GM12801 (cell line): ENCODE results near the gene YTHDF1.

Experiments
- TF ChIP-seq, protein P1 (sequence below): IDR thresholded peaks from one replicate; pipeline ENCODE4 v1.5.1; 2011; ENCODE audit warnings: control low read depth; ENCODE audit not compliant: insufficient read length; ENCODE audit errors: extremely low read depth

YTHDF1 gene

DNA sequence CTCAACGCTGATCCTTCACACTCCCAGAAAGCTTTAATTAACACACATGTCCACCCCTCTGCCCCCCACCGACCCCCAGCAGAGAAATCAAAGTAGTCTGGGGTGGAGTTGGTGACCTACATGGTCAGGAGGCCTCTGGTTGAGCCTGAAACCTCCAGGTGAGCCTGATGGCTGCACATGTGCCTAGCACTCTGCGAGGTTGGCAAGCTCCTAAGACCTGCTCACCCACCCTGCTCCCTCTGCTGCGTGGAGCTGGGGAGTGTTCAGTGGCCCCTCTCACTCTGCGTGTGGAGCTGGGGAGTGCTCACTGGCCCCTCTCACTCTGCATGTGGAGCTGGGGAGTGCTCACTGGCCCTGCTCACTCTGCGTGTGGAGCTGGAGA, 7.9 kb upstream of the YTHDF1 start:
- TF ChIP-seq, protein P1, sequence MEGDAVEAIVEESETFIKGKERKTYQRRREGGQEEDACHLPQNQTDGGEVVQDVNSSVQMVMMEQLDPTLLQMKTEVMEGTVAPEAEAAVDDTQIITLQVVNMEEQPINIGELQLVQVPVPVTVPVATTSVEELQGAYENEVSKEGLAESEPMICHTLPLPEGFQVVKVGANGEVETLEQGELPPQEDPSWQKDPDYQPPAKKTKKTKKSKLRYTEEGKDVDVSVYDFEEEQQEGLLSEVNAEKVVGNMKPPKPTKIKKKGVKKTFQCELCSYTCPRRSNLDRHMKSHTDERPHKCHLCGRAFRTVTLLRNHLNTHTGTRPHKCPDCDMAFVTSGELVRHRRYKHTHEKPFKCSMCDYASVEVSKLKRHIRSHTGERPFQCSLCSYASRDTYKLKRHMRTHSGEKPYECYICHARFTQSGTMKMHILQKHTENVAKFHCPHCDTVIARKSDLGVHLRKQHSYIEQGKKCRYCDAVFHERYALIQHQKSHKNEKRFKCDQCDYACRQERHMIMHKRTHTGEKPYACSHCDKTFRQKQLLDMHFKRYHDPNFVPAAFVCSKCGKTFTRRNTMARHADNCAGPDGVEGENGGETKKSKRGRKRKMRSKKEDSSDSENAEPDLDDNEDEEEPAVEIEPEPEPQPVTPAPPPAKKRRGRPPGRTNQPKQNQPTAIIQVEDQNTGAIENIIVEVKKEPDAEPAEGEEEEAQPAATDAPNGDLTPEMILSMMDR = no peak

DNA sequence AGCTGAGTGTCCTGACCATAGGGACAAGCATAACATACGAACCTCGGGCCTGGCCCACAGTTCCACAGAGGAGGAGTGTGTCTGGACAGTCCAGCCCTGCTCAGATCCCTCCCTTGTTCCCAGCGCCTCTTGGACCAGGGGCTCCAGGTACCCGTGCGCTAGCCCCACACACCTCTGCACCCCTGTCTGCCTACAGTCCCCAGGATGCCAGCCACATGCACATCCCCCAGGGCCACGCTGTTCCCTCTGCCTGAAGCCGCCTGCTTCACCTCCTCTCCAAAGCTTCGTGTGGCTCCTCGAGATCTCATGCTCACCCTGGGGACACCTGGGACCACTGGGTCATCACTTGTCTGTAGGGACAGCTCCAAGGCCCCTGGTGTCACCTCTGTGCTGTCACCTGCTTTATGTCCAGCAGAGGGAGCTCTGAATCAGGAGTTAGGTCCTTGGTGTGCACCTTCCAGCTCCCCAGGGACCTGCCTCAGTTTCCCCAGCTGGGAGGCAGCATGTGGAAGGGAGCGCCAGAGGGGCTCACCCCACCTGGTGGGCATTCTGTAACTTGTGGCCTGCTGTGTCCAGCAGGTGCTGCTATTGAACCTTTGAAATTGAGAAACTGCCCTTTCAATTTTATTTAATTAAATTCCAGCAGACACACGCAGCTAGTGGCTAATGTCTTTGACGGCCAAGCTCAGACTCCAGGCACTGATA, 7.3 kb upstream of the YTHDF1 start:
- TF ChIP-seq, protein P1 = no peak

DNA sequence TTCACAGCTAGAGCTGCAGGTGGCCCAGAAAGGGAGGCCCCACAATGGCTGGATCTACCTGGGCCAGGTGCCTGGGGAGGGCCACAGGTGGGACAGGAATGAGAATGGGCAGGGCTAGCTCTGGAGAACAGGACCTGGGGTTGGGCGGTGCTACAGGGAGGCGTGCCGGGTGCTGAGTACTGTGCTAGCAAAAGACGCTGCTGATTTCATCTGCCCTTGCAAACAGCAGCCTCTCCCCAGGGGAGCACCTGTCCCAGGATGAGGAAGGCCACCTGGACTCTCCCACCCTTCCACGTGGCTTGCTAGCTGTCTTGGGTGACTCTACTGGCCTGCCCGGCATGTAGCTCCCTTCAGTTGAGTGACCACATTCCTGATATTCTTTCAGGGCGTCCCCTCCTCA, 6.6 kb upstream of the YTHDF1 start:
- TF ChIP-seq, protein P1 = no peak

DNA sequence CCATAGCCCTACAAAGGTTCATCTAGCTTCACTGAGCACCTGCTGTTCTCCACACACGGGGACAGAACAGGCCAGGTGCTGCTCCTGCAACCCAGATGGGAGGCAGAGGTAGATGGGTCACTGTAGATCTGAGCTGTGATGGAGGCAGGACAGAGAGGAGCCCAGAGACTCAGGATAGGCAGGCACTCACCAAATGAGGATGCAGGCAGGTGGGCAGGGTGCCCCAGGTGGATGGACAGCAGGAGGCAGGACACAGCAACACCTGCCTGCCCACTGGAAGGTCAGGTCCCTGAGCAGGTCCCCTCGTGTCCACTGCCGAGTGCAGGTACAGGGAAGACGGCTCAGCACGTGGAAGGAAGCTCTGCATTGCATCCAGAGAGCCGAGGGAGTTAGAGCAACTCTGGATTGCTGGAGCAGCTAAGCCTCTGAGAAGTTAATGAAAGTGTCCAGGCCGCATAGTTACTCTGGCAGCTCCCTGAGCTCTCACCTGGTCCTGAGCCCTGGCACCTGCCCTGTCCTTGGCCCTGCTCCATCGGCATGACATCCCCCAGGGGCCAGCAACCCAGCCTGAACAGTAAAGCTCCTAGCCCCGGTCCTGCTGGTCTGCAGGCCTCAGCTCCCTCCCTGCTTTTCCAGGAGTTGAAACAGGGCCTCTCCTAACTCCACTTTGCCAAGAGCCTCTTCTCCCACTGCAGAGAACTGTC, 4.9 kb upstream of the YTHDF1 start:
- TF ChIP-seq, protein P1 = no peak

DNA sequence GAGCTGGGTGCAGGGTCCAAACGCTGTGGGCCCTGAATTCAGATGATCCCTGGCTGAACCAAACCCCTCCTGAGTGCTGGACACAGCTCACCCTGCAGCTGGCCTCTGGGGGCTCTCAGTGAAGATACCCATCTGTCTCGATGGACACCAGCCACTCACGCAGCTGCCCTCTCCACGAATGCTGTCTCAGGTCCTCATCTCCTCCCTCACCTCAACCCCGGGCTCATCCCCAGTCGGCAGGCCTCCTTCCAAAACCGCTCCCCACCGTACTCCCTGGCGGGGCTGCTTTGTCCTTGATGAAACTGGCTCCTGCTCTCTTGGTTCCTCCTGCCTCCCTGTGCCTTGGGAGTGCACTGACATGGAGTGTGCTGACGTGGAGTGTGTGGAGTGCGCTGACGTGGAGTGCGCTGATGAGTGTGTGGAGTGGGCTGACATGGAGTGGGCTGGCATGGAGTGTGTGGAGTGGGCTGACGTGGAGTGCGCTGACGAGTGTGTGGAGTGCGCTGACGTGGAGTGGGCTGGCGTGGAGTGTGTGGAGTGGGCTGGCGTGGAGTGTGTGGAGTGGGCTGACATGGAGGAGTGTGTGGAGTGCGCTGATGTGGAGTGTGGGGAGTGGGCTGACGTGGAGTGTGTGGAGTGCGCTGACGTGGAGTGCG, 4.1 kb upstream of the YTHDF1 start:
- TF ChIP-seq, protein P1 = no peak

DNA sequence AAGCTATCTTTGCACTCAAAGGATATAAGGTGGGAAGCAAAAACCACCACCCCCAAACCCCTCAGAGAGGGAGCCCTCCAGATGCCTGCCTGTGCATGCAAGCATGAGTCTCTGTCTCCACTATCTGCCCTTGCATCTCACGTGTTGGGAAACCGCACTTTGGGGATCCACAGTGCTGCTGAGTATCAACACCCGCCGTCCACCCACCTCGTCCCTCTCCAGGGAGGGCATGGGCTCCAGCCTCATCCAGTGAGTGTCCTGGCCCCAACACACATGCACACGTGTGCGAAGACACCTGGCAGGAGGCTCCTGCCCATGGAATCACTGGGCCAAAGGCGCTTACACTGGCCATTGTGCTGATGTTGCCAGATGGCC, 3.5 kb upstream of the YTHDF1 start:
- TF ChIP-seq, protein P1 = no peak

DNA sequence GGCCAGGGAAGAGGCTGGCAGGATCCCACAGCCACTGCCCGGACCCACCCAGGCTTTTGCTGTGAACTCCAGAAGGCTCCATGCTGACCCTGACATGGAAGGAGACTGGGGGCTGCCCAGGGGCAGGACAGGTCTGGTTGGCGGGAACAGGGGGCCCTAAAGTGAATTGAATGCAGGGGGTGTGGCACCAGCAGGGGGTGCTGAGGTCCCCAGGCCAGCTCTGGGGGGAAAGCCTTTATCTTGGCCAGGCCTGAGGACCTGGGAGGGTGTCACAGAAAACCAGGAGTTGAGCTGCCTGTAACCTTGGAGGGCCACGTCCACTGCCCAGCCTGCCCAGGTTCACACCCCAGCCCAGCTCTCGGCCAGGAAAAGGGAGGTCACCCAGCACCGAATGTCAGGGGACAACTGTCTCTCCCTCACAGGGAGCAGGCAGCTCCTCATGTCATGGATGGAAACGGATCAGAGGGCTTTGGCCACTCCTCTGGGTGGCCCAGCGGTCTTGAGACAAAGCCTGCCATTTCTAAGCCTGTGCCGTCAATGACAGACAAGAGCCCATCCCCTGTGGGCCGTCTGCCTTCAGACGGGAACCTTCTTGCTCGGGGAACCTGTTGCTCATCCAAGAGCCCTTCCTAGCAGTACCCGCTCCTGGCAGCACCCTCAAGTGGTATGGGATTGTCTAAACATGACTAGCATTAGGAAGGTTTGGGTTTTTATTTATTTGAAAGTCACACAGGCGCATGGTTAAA, 2.9 kb upstream of the YTHDF1 start:
- TF ChIP-seq, protein P1 = no peak
